ENCODE results near the gene SGMS1.

The SGMS1 gene

GRCh38 chr10:50636618-50637579 is 13.1 kb upstream of the SGMS1 start:
- no peak for DNase-seq (ENCODE audit: low read depth)

- DNase-seq (ENCODE audit: low read depth): no peak
These were observed 11.5 kb upstream of the SGMS1 start for GRCh38 chr10:50635286-50635685.

- no peak for DNase-seq (ENCODE audit: low read depth)
These were observed 10.7 kb upstream of the SGMS1 start for GRCh38 chr10:50634479-50634878.

GRCh38 chr10:50631052-50631451 is 7.3 kb upstream of the SGMS1 start:
- DNase-seq (ENCODE audit: low read depth): no peak

- DNase-seq (ENCODE audit: low read depth): no peak
These were observed 5.9 kb upstream of the SGMS1 start for GRCh38 chr10:50629495-50630122.

- no peak for DNase-seq (ENCODE audit: low read depth)
These were observed 4.1 kb upstream of the SGMS1 start for GRCh38 chr10:50627896-50628295.

- no peak for DNase-seq (ENCODE audit: low read depth)
These were observed 3.7 kb upstream of the SGMS1 start for GRCh38 chr10:50627443-50627842.

- DNase-seq (ENCODE audit: low read depth): peak; percentile 12
These were observed 1.9 kb upstream of the SGMS1 start for GRCh38 chr10:50625649-50626132.

GRCh38 chr10:50624866-50625501 is 1.2 kb upstream of the SGMS1 start:
- DNase-seq (ENCODE audit: low read depth): peak; percentile 52

- DNase-seq (ENCODE audit: low read depth): peak; percentile 92
These were observed 683 bp upstream of the SGMS1 start for GRCh38 chr10:50624413-50624865.

- DNase-seq (ENCODE audit: low read depth): peak; percentile 43
These were observed 772 bp downstream of the SGMS1 start for GRCh38 chr10:50622706-50623662.

GRCh38 chr10:50621968-50622705 is 1.6 kb downstream of the SGMS1 start:
- DNase-seq (ENCODE audit: low read depth): peak; percentile 93

GRCh38 chr10:50620899-50621298 is 2.9 kb downstream of the SGMS1 start:
- DNase-seq (ENCODE audit: low read depth): no peak

- DNase-seq (ENCODE audit: low read depth): no peak
These were observed 3.9 kb downstream of the SGMS1 start for GRCh38 chr10:50619882-50620281.

- DNase-seq (ENCODE audit: low read depth): no peak
These were observed 4.6 kb downstream of the SGMS1 start for GRCh38 chr10:50619166-50619565.

- DNase-seq (ENCODE audit: low read depth): no peak
These were observed 5.1 kb downstream of the SGMS1 start for GRCh38 chr10:50618624-50619023.

- DNase-seq (ENCODE audit: low read depth): no peak
These were observed 8.1 kb downstream of the SGMS1 start for GRCh38 chr10:50615658-50616057.

- no peak for DNase-seq (ENCODE audit: low read depth)
These were observed 9.2 kb downstream of the SGMS1 start for GRCh38 chr10:50614444-50615137.

GRCh38 chr10:50613726-50614443 is 9.9 kb downstream of the SGMS1 start:
- DNase-seq (ENCODE audit: low read depth): no peak
